Spleen (tissue), 11 donors: Measurements from ENCODE around the gene PTGIR. TPM values are rescaled to one million over a fixed set of nuclear protein-coding genes. Genes with fewer than 3 reads are reported as not detected.

Experiments used
- DNase-seq: peaks from one replicate; pipeline ENCODE4 v3.0.0-alpha.2; 2020
- H3K27ac ChIP-seq, 8 donors: fragments of 200-600 bp; sonication (generic) in 7 of 8; 1 replicate in 4 of 8; 2 replicates in 4 of 8; pipeline versions ENCODE4 v1.5.0 to v1.8.0; 2016 to 2021; ENCODE audit warnings: inconsistent platforms in 4 of 8, mild to moderate bottlenecking in 4 of 8, moderate library complexity in 1 of 8
- H3K27me3 ChIP-seq, 7 donors: fragments of 200-600 bp; sonication (generic) in 6 of 7; replicated peaks in 1 of 7; 1 replicate in 4 of 7; 2 replicates in 3 of 7; pipeline versions ENCODE4 v1.5.0 to v1.8.0; 2016 to 2021; ENCODE audit warnings: inconsistent platforms in 3 of 7, mild to moderate bottlenecking in 1 of 7
- H3K36me3 ChIP-seq, 6 donors: fragments of 200-600 bp; sonication (generic) in 5 of 6; 1 replicate in 4 of 6; 2 replicates in 2 of 6; pipeline versions ENCODE4 v1.5.0 to v1.8.0; 2016 to 2021; ENCODE audit warnings: inconsistent platforms in 2 of 6
- H3K4me1 ChIP-seq, 6 donors: fragments of 200-600 bp; sonication (generic) in 5 of 6; 1 replicate in 3 of 6; 2 replicates in 3 of 6; pipeline versions ENCODE4 v1.5.0 to v1.8.0; 2016 to 2021; ENCODE audit warnings: inconsistent platforms in 3 of 6
- H3K4me3 ChIP-seq, 8 donors: fragments of 200-600 bp; sonication (generic) in 7 of 8; 1 replicate in 4 of 8; 2 replicates in 4 of 8; pipeline versions ENCODE4 v1.5.0 to v1.8.0; 2016 to 2021; ENCODE audit warnings: inconsistent platforms in 4 of 8, mild to moderate bottlenecking in 4 of 8, moderate library complexity in 2 of 8
- H3K9me3 ChIP-seq, 8 donors: fragments of 200-600 bp; sonication (generic) in 7 of 8; 1 replicate in 4 of 8; 2 replicates in 4 of 8; pipeline versions ENCODE4 v1.5.0 to v1.8.0; 2016 to 2021; ENCODE audit warnings: inconsistent platforms in 4 of 8
- CTCF ChIP-seq, 11 experiments: fragments of 200-600 bp in 7 of 11; fragments of 450-650 bp in 4 of 11; sonication (generic) in 4 of 11; IDR thresholded peaks in 8 of 11; conservative IDR thresholded peaks in 3 of 11; 1 replicate in 7 of 11; 2 replicates in 4 of 11; pipeline versions ENCODE4 v1.4.0 to v1.8.0; 2016 to 2021; ENCODE audit warnings: antibody characterized with exemption in 11 of 11, inconsistent platforms in 4 of 11, mild to moderate bottlenecking in 1 of 11
- POLR2A ChIP-seq, 3 donors: fragments of 450-650 bp; IDR thresholded peaks; one replicate each; pipeline ENCODE4 v1.5.1; 2017; ENCODE audit warnings: antibody characterized with exemption in 3 of 3, mild to moderate bottlenecking in 1 of 3
- POLR2AphosphoS5 ChIP-seq, 3 donors: sonication (generic); formaldehyde crosslinking; IDR thresholded peaks; one replicate each; pipeline ENCODE4 v1.5.1; 2017; ENCODE audit warnings: antibody characterized with exemption in 3 of 3
- WGBS, 5 donors: extraction: QIAGEN DNeasy Blood & Tissue Kit in 3 of 5; methylation state at CpG; one replicate each; pipeline versions ENCODE4 v1.1.5 to v1.1.7; 2013 to 2018; 5-methylcytosine and 5-hydroxymethylcytosine counted together
- intact Hi-C: fragments of 100-400 bp; cut with DNase I; formaldehyde crosslinking; loops from one replicate; pipeline ENCODE4 v1.15.0; 2023; ENCODE audit warnings: low total_unique reads
- polyA plus RNA-seq, 3 donors: library from polyadenylated mRNA; stranded (reverse); fragments of 200-250 nt; gene quantifications; one replicate each; pipeline ENCODE4 v1.2.1, GENCODE V29; 2013
- total RNA-seq, 7 donors: library from RNA; depleted of rRNA in 3 of 7; stranded (reverse); fragments of >200 nt in 3 of 7; fragmentation: NEBNext Ultra II Directional in 4 of 7; extraction: Animal tissue kit (Norgen Biotek cat#: 25700) in 4 of 7; gene quantifications; one replicate each; pipeline versions ENCODE4 v1.1.0 to v1.2.1, GENCODE V29; 2016 to 2021
- donor health status: healthy with polysubstance abuse.
- donor health status: DM: no; HTN: no; CAD: no; lungs with moderate emphysema.
- donor health status: DM: no; HTN: no; CAD: no.
- donor health status: Bipolar disorder and iron deficiency.
- donor health status: healthy.
- donor health status: DM: no; HTN: no; CAD: no.
- donor health status: DM: yes; HTN: yes; CAD: no.

Gene PTGIR
- total and polyA plus RNA-seq, 10 donors, result 5.4 to 18.6 (median 7.9) TPM

- H3K36me3 ChIP-seq, result peaks cover 4 to 63% (median 48%) of the 10 kb centered on the region in 6 donors
- no peak overlapping the region for H3K4me3 ChIP-seq
- TF ChIP-seq POLR2AphosphoS5 (IDR thresholded peaks at IDR 0.05) (peak in 1 of 3 donors; percentile 53), CTCF (IDR thresholded peaks at IDR 0.05 in 8 of 11, conservative IDR thresholded peaks at IDR 0.05 in 3 of 11) (no peak)
- WGBS, 5 donors, result 87 to 90% (median 88%) methylated on average over 29 to 30 of the region's 30 CpGs
- no peak overlapping the region for H3K27ac ChIP-seq
- intact Hi-C loops, result loop anchor here (5.0 kb wide), 1 partner anchor 53 kb away; the partner anchor contains the start of gene DACT3
- H3K4me1 ChIP-seq, result peaks cover 20 to 79% (median 39%) of the 10 kb centered on the region in 6 donors
- H3K27me3 ChIP-seq, result no peaks in the 10 kb centered on the region
- peak; percentile 65 for DNase-seq
- no peaks in the 10 kb centered on the region for H3K9me3 ChIP-seq
Measured at GRCh38 chr19:46609511-46610412, 15.1 kb downstream of the PTGIR start.

- no peak for TF ChIP-seq CTCF (IDR thresholded peaks at IDR 0.05 in 8 of 11, conservative IDR thresholded peaks at IDR 0.05 in 3 of 11)
- no peak for TF ChIP-seq POLR2A (IDR thresholded peaks at IDR 0.05)
- TF ChIP-seq POLR2AphosphoS5 (IDR thresholded peaks at IDR 0.05), result peak in 2 of 3 donors; percentile 6 to 50
- Histone ChIP-seq H3K9me3 (no peaks in the 10 kb centered on the region), H3K36me3 (peaks cover 4 to 67% (median 48%) of the 10 kb centered on the region in 6 donors), H3K4me1 (peaks cover 22 to 79% (median 41%) of the 10 kb centered on the region in 6 donors), H3K27ac (no peak overlapping the region), H3K4me3 (no peak overlapping the region), H3K27me3 (no peaks in the 10 kb centered on the region)
- peak; percentile 71 for DNase-seq
- 94 to 97% (median 96%) methylated on average over 26 to 27 of the region's 27 CpGs for WGBS, 5 donors
- intact Hi-C loops, result no loop called here
Measured at GRCh38 chr19:46608581-46609345, 16.1 kb downstream of the PTGIR start.

GRCh38 chr19:46608178-46608577 is 16.7 kb downstream of the PTGIR start:
- WGBS, 5 donors, result 92 to 97% (median 94%) methylated on average over 8 to 9 of the region's 9 CpGs
- H3K27ac ChIP-seq, result no peak overlapping the region
- H3K9me3 ChIP-seq, result no peaks in the 10 kb centered on the region
- TF ChIP-seq POLR2A (IDR thresholded peaks at IDR 0.05) (no peak), POLR2AphosphoS5 (IDR thresholded peaks at IDR 0.05) (no peak), CTCF (IDR thresholded peaks at IDR 0.05 in 8 of 11, conservative IDR thresholded peaks at IDR 0.05 in 3 of 11) (no peak)
- peaks cover 4 to 67% (median 48%) of the 10 kb centered on the region in 6 donors for H3K36me3 ChIP-seq
- no peaks in the 10 kb centered on the region for H3K27me3 ChIP-seq
- intact Hi-C loops, result no loop called here
- peaks cover 28 to 80% (median 47%) of the 10 kb centered on the region in 6 donors for H3K4me1 ChIP-seq
- DNase-seq, result no peak
- no peak overlapping the region for H3K4me3 ChIP-seq
